ENCODE data around the gene RBBP4.
A peak's percentile ranks its signal among the peaks of the same experiment; 100 is the strongest.
"Not testable (repeated sequence)": the region's sequence is repeated elsewhere in the genome, so short reads cannot be mapped to it uniquely, and the experiment has no call there.

Gene RBBP4

DNA sequence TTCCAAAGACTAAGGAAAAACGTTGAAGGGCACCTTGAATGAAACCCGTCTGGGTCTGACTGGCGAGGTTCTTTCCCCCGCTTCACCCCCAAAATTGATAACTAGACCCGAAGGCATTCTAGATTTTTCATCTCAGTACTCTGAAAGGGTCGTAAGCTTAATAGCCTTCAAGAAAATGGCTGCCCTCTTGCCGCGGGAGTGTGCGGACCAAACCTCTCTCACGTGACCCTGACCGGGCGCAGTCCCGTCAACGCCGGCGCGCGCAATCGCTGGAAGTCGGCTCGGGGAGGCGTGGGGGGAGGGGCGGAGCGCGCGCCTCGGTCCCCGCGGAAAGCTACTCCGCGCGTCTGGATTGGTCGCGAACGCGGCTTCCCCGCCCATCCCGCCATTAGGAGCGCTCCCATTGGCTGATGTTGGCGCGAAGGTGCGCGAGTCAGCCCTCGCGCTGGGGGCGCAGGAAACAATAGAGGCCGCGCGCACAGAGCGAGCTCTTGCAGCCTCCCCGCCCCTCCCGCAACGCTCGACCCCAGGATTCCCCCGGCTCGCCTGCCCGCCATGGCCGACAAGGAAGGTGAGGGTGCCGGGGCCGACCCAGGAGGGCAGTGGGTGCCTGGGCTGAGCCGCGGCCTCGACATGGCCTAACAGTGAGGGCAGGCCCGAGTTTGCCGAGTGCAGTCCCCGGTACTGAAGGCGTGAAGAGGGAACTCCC is at the start of gene RBBP4:
TSS of gene RBBP4 (plus strand) at position 457 of the 709 bp plus-strand sequence. CDS start at position 556, 99 bp downstream.
- DNase-seq: peak; percentile 99

DNA sequence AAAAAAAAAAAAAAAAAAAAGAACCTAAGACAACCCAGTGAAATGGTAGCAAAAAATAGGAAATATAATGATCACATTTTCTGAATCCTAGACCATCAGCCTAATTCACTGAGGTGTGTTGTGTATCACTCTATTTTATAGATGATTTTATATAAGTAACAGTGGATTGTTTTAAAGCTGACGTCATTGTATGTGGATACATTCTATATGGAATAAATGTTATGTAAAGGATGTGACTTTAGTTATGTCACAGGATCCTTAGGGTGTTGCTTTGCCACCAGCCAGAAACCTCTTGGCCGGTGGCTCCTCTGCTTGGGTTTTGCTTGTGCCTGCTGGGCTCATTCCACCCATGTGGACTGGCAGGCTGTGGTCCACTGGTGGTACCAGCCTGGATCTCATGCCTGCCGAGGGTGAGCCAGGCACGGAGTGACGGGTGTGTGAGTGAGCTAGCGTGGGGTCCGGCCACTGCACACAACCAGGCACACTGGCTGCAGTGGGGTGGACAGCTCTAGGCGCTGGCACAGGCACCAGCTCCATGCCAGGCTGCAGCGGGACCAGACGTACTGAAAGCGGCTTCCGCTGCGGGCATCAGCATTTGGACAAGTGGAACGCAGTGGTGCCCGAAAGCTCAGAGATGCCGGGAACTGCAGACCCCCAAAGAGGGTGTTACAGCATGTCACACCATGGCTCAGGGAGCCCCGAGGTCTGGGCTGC is 45.1 kb upstream of the RBBP4 start:
- DNase-seq: no peak

DNA sequence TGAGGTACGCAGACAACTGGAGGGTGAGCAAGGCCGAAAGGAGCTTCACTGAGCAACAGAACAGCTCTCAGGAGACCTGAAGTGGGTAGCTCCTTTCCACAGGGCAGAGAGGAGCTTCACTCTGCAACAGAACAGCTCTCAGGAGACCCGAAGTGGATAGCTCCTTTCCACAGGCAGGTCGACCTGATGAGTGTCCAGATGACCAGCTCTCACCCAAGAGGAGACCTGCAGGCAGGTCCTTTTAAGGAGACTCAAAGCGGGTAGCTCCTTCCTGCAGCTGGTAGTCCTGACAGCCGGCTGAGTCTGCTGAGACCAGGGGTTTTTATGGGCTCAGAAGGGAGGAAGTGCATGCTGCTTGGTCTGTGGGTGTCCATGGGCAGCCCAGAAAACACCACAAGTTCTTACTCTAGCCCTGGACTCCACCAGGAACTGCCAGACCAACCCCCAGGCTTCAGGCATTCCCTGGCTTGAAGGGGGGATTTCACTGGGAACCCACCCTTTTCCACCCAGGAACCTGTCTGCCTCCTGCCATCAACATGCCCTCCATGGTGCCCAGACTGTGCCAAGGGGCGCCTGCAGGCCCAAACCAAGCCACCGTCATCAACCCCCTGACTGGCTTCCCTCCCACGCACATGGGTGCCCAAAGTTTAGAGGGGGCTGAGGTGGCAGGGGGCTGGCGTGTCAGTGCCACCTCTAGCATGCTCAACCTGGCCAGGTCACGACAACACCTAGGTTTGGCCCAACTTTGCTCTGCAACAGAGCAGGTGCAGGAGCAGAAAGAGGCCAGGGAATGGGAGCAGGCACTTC is 44.2 kb upstream of the RBBP4 start:
- no peak for DNase-seq

DNA sequence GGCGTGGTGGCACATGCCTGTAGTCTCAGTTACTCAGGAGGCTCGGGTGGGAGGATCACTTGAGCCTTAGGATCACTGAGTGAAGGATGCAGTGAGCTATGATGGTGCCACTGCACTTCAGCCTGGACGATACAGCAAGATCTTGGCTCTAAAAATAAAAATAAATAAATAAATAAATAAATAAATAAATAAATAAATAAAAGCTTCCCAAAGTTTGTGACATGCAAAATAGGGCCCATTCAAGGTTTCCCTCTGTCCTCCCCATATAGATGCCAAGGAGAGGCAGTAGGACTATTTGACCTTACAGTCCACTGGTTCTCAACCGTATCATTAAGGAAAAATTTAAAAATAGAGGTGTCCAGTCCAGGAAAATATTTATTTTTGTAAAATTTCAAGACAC is 41.8 kb upstream of the RBBP4 start:
- DNase-seq: no peak

DNA sequence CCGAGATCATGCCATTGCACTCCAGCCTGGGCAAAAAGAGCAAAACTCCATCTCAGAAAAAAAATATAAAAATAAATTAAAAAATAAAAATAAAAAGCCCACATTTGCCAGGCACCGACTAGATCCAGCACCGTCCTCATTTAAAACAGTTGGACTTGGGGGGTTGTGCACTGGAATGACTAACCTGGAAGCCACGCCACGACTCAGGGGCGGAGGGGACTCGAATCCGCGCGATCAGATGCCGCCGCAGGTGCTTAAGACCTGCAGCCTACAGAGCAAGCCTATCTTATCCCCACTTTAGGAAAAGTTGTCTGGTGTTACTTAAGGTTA is 39.2 kb upstream of the RBBP4 start:
- DNase-seq: no peak

DNA sequence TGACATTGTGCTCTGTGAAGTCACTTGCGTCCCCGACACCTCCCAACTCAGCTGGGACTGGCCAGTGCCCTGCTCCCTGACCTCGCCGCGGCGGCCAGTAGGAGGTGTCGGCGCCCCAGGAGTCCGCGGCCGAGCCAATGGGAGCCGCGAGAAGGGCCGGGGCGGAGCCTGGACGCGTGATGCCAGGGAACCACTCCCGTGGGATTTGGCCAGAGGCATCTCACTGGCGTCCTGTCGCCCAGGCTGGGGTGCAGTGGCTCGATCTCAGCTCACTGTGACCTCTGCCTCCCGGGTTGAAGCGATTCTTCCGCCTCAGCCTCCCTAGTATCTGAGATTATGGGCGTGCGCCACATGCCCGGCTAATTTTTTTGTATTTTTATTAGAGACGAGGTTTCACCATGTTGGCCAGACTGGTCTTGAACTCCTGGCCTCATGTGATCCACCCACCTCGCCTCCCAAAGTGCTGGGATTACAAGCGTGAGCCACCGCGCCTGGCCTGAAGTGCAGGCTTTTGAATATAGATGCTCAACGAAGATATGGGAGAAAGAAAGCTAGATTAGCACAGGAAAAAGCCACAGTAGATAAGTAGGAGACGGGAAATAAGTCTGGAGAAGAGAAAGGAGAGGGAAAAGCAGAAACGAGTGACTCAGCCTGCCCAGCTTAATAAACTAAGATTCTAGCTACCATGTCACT is 38.7 kb upstream of the RBBP4 start:
- peak; percentile 56 for DNase-seq

DNA sequence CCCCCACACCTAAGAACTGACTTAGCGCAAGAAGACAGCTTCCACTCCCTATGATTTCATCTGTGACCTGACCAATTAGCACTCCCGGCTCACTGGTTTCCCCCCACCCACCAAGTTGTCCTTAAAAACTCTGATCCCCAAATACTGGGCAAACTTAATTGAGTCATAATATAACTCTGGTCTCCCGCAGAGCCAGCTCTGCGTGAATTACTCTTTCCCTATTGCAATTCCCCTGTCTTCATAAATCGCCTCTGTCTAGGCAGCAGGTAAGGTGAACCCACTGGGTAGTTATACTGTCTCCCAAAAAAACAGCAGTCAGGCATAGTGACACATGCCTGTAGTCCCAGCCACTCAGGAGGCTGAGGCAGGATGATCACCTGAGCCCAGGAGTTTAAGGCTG is 37.5 kb upstream of the RBBP4 start:
- no peak for DNase-seq

DNA sequence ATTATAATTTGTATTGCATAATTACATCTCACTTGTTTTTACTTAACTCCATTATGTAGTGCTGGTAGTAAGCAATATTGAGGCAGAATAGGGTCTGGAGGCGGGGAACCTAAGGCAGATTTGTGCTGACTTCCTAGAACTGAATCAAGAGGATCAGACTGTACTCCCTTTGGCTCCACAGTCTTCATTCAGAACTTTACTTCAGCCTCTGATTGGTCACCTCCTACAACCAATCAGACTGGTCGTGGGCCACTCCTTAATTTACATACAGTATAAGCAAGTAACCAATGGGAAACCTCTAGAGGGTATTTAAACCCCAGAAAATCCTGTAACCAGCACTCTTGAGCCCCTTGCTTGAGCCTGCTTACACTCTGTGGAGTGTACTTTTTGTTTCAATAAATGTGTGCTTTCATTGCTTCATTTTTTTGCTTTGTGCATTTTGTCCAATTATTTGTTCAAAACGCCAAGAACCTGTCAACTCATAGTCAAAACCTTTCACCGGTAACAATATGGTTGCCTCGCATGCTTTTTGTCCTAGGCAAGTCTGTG is 32.3 kb upstream of the RBBP4 start:
- DNase-seq: no peak

DNA sequence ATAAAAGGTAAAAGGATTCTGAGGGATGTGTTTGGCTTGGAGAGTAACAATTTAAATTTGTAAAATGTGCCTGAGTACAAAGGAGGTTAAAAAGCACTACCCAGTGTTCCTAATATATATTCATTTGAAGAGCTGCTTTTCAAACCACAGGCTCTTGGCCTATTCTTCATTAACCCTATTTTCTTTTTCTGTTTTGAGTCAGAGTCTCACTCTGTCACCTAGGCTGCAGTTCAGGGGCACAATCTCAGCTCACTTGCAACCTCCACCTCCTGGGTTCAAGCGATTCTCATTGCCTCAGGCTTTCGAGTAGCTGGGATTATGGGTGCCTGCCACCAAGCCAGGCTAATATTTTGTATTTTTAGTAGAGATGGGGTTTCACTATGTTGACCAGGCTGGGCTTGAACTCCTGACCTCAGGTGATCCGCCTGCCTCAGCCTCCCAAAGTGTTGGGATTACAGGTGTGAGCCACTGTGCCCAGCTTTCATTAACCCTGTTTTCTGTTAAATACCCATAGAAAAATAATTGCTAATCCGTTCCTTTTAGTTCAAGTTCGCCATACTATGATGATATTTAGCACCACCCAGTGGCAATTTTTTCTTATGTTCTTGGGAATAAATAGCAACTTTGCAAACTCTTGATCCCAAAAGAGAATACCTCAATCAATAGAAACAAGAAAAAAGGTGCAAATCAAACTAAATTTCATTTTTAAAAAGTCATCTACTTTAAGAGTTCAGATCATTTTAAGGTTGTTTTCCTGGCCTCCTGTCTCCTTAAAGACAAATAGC is 31.1 kb upstream of the RBBP4 start:
- DNase-seq: no peak

DNA sequence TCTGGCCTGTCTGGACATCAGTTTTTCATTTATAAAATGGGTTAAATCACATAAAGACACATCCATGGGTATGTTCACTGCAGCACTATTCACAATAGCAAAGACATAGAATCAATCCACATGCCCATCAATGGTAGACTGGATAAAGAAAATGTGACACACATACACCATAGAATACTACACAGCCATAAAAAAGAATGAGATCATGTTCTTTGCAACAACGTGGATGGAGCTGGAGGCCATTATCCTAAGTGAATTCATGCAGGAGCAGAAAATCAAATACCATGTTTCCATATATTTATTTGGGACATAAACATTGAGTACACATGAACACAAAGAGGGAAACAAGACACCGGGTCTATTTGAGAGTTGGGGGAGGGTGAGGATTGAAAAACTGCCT is 28.8 kb upstream of the RBBP4 start:
- DNase-seq: no peak

DNA sequence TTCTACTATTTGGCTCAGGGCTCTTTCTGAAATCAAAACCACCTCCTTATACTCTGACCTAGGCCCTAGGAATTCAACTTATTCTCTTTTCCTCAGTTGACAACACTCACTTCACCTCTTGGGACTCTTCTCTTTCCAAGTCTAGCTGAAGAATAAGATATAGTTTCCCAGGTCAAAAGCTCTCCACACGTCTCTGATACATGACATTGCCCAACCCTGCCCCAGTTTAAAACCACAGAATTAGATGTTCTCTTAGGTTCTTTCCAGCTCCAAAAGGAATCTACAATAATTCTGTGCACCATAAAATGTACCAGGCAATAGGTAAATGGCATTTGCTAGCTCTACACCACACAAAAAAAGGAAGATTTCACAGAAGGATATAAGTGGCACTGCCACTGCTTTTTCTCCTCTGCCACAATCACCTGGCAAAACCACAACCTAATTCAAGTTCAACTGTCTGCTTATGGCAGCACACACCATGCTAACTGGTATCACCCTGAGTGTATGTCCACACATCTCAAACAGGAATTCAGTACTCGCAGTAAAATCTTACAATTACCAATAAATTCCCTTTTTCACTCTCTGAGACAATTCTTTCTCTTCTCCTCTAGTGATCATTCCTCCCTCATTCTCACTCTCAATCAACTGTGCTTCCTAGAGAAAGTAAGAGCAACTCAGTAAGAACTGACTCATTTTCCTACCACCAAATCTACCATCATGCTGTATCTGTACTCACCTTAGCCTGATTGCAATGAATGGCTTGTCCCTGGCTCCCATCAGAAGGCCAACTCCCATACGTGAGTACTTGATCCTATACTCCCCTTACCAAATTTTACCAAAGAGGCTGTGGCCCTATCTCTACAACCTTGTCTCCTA is 28.0 kb upstream of the RBBP4 start:
- DNase-seq: no peak

DNA sequence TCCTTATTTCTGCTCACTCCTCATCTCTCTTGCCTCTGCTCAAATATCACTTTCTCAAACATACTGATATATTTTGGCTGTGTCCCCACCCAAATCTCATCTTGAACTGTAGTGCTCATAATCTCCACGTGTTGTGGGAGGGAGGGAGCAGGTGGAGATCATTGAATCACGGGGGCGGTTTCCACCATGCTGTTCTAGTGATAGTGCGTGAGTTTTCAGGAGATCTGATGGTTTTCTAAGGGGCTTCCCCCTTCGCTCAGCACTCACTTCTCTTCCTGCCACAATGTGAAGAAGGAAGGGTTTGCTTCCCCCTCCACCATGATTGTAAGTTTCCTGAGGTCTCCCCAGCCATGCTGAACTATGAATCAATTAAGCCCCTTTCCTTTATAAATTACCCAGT is 27.2 kb upstream of the RBBP4 start:
- no peak for DNase-seq

DNA sequence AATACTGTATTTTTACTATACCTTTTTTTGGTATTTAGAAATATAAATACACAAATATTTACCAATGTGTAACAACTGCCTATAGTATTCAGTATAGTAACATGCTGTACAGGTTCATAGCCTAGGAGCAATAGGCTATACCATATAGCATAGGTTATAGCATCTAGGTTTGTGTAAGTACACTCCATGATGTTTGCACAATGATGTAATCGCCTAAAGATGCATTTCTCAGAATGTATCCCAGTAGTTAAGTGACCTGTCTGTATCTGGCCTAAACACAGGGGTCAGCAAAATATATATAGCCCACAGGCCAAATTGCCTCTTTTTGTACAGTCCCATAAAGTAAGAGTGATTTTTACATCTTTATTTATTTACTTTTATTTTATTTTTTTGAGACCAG is 24.8 kb upstream of the RBBP4 start:
- no peak for DNase-seq

DNA sequence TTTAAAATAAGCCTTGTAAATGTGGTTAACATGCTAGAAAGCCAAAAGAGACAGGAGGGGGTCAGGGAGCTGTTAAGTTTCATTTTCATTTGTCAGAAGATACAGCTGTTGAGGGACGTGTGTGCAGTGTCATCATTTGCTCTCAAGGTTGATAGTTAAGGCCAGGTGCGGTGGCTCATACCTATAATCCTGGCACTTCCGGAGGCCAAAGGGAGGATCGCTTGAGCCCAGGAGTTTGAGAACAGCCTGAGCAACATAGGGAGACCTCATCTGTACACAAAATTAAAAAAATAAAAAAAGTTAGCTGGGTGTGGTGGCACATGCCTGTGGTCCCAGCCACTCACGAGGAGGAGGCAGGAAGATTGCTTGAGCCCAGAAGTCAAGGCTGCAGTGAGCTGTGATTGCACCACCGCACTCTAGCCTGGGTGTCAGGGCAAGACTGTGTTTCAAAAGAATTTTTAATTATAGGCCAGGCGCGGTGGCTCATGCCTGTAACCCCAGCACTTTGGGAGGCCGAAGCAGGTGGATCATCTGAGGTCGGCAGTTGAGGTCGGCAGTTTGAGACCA is 23.3 kb upstream of the RBBP4 start:
- no peak for DNase-seq

DNA sequence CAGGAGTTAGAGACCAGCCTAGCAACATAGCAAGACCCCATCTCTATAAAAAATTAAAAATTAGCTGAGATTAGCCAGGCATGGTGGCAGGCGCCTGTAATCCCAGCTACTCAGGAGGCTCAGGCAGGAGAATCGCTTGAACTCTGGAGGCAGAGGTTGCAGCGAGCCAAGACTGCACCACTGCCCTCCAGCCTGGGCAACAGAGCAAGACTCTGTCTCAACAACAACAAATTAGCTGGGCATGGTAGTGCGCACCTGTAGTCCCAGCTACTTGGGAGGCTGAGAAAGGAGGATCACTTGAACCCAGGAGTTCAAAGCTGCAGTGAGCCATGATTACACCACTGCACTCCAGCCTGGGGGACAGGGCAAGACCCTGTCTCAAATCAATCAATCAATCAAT is 20.8 kb upstream of the RBBP4 start:
- DNase-seq: not testable (repeated sequence)

DNA sequence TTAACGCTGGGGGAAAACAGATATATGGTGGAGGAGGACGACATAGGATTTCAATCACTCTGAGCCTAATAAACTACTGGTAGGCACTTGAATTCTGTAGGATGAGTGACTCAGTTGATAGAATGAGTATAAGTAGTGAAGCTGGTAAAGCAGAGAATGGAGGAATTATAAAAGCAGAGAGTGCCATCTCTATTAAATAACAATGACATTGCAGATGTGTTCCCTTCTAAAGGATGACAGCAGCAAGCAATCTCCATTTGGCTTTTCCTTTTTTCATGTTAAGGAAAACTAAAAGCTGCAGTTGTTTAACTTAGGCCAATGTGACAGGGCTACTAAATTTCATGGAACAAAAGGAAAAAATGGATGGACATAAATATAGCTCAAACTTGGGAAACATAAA is 18.2 kb upstream of the RBBP4 start:
- no peak for DNase-seq

DNA sequence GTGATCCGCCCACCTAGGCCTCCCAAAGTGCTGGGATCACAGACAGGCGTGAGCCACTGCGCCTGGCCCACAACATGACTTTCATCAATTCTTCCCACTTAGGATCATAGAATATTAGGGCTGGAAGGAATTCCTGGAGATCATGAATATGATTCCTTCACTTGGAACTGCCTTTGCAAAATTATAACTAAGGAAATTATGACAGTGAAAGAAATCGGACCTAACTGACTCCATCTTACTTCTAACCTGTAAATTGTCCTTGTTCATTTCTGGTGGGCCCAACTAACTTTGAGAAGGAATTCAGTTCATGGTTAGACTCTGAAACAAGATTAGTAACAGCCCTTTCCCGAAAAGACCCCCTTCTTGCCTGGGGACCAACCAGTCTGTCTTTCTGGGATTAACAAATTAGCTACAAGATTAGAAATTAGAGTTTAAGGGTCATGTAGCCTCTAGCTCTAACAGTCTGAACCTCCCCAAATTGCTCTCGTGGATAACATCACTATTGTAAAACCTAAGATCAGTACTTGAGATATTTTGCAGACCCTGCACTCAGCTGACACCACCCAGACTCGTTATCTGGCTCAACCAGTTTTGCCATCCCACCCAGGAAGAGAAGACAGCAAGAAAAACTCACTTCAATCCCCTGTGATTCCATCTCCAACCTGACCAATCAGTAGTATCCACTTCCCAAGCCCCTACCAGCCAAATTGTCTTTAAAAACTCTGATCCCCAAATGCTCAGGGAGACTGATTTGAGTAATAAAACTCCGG is 15.3 kb upstream of the RBBP4 start:
- no peak for DNase-seq

DNA sequence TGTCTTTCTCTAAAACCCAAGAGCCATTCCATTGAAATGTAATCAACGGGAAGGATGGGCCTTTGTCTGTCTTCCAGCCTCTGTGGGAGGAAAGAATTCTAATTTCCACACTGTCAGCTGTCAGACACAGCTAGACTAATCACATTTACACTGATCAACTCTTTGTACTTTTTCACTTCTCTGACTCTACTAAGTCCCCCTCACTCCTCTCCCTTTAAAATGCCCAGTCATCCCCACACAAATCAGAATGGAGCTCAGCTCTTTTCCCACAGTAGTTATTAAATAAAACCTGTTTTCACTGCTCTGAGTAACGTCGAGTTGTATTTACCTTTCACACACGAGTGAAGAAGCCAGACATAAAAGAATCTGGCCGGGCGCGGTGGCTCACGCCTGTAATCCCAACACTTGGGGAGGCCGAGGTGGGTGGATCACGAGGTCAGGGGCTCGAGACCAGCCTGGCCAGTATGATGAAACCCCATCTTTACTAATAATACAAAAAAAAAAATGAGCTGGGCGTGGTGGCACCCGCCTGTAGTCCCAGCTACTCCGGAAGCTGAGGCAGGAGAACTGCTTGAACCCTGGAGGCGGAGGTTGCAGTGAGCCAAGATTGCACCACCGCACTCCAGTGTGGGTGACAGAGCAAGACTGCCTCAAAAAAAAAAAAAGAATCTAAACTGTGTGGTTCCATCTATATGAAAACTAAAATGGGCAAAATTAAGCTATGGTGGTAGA is 13.9 kb upstream of the RBBP4 start:
- DNase-seq: no peak

DNA sequence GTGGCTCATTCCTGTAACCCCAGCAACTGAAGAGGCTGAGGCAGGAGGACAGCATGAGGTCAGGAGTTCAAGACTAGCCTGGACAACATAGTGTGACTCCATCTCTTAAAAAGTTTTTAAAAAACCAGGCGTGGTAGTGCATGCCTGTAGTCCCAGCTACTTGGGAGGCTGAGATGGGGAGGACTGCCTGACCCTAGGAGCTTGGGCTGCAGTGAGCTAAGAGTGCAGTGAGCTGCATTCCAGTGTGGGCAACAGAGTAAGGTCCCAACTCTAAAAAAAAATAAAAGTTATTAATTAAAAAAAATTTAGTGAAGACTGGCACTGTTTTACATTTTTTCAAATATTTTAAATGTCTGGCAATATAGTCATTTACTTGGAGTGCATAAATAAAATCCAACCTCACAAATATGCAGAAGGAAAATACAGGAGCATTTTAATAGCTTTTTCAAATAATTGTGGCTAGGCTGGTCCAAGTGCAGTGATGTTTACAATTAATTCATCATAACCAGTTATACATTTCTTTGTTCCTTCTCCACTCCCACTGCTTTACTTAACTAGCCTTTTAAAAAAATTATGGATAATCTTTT is 11.4 kb upstream of the RBBP4 start:
- DNase-seq: no peak

Measured in right forelimb (tissue), 1 donor.